Neural cell (in vitro differentiated cells): ENCODE data around the gene STXBP4. TPM values are rescaled to one million over a fixed set of nuclear protein-coding genes. Genes with fewer than 3 reads are reported as not detected.

Source experiments
- H2AFZ ChIP-seq: fragments of 200-600, 300-800 bp; sonication (generic), shearing (Covaris generic); 2 replicates; pipeline ENCODE4 v1.6.0; 2014; ENCODE audit warnings: low read depth, mild to moderate bottlenecking, antibody characterized with exemption, low read length, moderate library complexity
- H3F3A ChIP-seq: fragments of 200-600 bp; shearing (Covaris generic); 2 replicates; pipeline ENCODE4 v1.6.1; 2016; ENCODE audit warnings: mild to moderate bottlenecking, moderate library complexity, mixed read lengths, antibody characterized with exemption, low read length; ENCODE audit not compliant: insufficient read depth, poor library complexity, severe bottlenecking
- H3K27ac ChIP-seq: fragments of 200-600, 300-800 bp; sonication (generic), shearing (Covaris generic); 2 replicates; pipeline ENCODE4 v1.5.1; 2014; ENCODE audit warnings: mild to moderate bottlenecking, low read length, moderate library complexity
- H3K27me3 ChIP-seq: fragments of 300-800, 200-600 bp; sonication (generic), shearing (Covaris generic); 2 replicates; pipeline ENCODE4 v1.6.0; 2014; ENCODE audit warnings: mild to moderate bottlenecking, low read depth, low read length, moderate library complexity; ENCODE audit not compliant: insufficient read depth
- H3K36me3 ChIP-seq: fragments of 300-800, 200-600 bp; sonication (generic), shearing (Covaris generic); 2 replicates; pipeline ENCODE4 v1.5.1; 2014; ENCODE audit warnings: mild to moderate bottlenecking, antibody characterized with exemption, low read length, moderate library complexity; ENCODE audit not compliant: insufficient read depth
- H3K4me2 ChIP-seq: fragments of 300-800, 200-600 bp; sonication (generic), shearing (Covaris generic); 2 replicates; pipeline ENCODE4 v1.6.0; 2014; ENCODE audit warnings: mild to moderate bottlenecking, low read length
- H3K4me3 ChIP-seq: fragments of 300-800, 200-600 bp; sonication (generic), shearing (Covaris generic); 2 replicates; pipeline ENCODE4 v1.5.1; 2014; ENCODE audit warnings: mild to moderate bottlenecking, low read length, moderate library complexity
- H3K79me2 ChIP-seq: fragments of 200-600 bp; shearing (Covaris generic); replicated peaks from 2 replicates; pipeline ENCODE4 v1.6.0; 2014; ENCODE audit warnings: mild to moderate bottlenecking, low read length, moderate library complexity; ENCODE audit not compliant: insufficient read depth
- H3K9ac ChIP-seq: fragments of 300-800, 200-600 bp; sonication (generic), shearing (Covaris generic); 2 replicates; pipeline ENCODE4 v1.6.1; 2016; ENCODE audit warnings: mild to moderate bottlenecking, low read length, mixed read lengths
- H3K9me2 ChIP-seq: fragments of 200-600 bp; shearing (Covaris generic); 2 replicates; pipeline ENCODE4 v1.6.1; 2016; ENCODE audit warnings: mild to moderate bottlenecking, low read length, mixed read lengths; ENCODE audit not compliant: insufficient read depth
- H3K9me3 ChIP-seq: fragments of 200-600, 300-800 bp; sonication (generic), shearing (Covaris generic); 2 replicates; pipeline ENCODE4 v1.6.1; 2016; ENCODE audit warnings: mild to moderate bottlenecking, mixed run types, low read length, moderate library complexity, mixed read lengths
- H4K20me1 ChIP-seq: fragments of 200-600 bp; shearing (Covaris generic); 2 replicates; pipeline ENCODE4 v1.6.1; 2016; ENCODE audit warnings: mild to moderate bottlenecking, mixed run types; ENCODE audit not compliant: insufficient read depth
- EP300 ChIP-seq: fragments of 450-650 bp; conservative IDR thresholded peaks from 2 replicates; pipeline ENCODE4 v1.6.1; 2014; ENCODE audit warnings: antibody characterized with exemption, mild to moderate bottlenecking, moderate library complexity; ENCODE audit not compliant: poor library complexity, severe bottlenecking
- EZH2 ChIP-seq: fragments of 200-600, 300-800 bp; shearing (Covaris generic), sonication (generic); IDR thresholded peaks from 2 replicates; pipeline ENCODE4 v1.6.1; 2014; ENCODE audit warnings: antibody characterized with exemption, low read length, borderline replicate concordance, mild to moderate bottlenecking; ENCODE audit not compliant: insufficient read depth, poor library complexity, severe bottlenecking
- MXI1 ChIP-seq: fragments of 450-650 bp; conservative IDR thresholded peaks from 2 replicates; pipeline ENCODE4 v1.6.1; 2014; ENCODE audit warnings: antibody characterized with exemption, mild to moderate bottlenecking; ENCODE audit not compliant: poor library complexity, severe bottlenecking
- POLR2AphosphoS5 ChIP-seq: IDR thresholded peaks from 2 replicates; pipeline ENCODE4 v1.6.1; 2012
- RAD21 ChIP-seq: fragments of 450-650 bp; conservative IDR thresholded peaks from 2 replicates; pipeline ENCODE4 v1.6.1; 2014; ENCODE audit warnings: antibody characterized with exemption, mild to moderate bottlenecking, moderate library complexity
- SMC3 ChIP-seq: fragments of 450-650 bp; conservative IDR thresholded peaks from 2 replicates; pipeline ENCODE4 v1.6.1; 2014; ENCODE audit warnings: antibody characterized with exemption, mild to moderate bottlenecking, moderate library complexity; ENCODE audit not compliant: poor library complexity
- TAF1 ChIP-seq: IDR thresholded peaks from 2 replicates; pipeline ENCODE4 v1.6.1; 2012; ENCODE audit warnings: low read depth
- polyA plus RNA-seq: library from polyadenylated mRNA; depleted of rRNA; stranded (reverse); fragments of >200 nt; gene quantifications from 2 replicates; pipeline ENCODE4 v1.2.3, GENCODE V29; 2014
- TF ChIP-seq, protein P1 (sequence below): IDR thresholded peaks from 2 replicates; pipeline ENCODE4 v1.6.1; 2012; ENCODE audit warnings: borderline replicate concordance
- TF ChIP-seq, protein P2 (sequence below): fragments of 450-650 bp; IDR thresholded peaks from 2 replicates; pipeline ENCODE4 v1.5.1; 2014; ENCODE audit warnings: antibody characterized with exemption, mild to moderate bottlenecking, moderate library complexity; ENCODE audit not compliant: poor library complexity, severe bottlenecking

STXBP4 gene
- polyA plus RNA-seq, 1 donor from 2014 or later, result 8.1 TPM

DNA sequence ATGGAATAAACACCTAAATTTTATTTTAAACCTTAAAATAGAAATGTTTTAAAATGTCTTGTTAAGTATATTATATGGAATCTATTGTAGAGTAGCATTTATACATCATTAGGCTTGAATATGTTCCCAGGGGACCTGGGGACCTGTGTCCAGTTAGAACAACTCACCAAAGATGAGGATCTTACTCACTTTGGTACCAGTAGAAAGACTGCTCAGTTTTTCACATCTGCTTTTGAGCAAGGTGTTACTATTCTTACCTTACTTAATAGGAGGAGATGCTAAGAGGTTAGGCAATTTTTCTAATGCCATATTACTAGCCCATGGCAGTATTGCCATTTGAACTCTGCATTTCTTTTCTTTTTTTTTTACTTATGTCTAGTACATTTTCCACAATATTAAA is 14.7 kb downstream of the STXBP4 start:
- no peak overlapping the region for H3K4me3 ChIP-seq
- H3K79me2 ChIP-seq, result peaks cover 33% of the 10 kb centered on the region
- H3K36me3 ChIP-seq, result no peaks in the 10 kb centered on the region
- H3F3A ChIP-seq, result no peaks in the 10 kb centered on the region
- H3K27ac ChIP-seq, result no peak overlapping the region
- H3K9me2 ChIP-seq, result no peaks in the 10 kb centered on the region
- no peak overlapping the region for H2AFZ ChIP-seq
- H3K9ac ChIP-seq, result no peak overlapping the region
- H3K4me2 ChIP-seq, result no peak overlapping the region
- H3K27me3 ChIP-seq, result no peaks in the 10 kb centered on the region
- TF ChIP-seq MXI1 (no peak), EP300 (no peak), POLR2AphosphoS5 (no peak), EZH2 (no peak), TAF1 (no peak), SMC3 (no peak), RAD21 (no peak)
- TF ChIP-seq, protein P1, sequence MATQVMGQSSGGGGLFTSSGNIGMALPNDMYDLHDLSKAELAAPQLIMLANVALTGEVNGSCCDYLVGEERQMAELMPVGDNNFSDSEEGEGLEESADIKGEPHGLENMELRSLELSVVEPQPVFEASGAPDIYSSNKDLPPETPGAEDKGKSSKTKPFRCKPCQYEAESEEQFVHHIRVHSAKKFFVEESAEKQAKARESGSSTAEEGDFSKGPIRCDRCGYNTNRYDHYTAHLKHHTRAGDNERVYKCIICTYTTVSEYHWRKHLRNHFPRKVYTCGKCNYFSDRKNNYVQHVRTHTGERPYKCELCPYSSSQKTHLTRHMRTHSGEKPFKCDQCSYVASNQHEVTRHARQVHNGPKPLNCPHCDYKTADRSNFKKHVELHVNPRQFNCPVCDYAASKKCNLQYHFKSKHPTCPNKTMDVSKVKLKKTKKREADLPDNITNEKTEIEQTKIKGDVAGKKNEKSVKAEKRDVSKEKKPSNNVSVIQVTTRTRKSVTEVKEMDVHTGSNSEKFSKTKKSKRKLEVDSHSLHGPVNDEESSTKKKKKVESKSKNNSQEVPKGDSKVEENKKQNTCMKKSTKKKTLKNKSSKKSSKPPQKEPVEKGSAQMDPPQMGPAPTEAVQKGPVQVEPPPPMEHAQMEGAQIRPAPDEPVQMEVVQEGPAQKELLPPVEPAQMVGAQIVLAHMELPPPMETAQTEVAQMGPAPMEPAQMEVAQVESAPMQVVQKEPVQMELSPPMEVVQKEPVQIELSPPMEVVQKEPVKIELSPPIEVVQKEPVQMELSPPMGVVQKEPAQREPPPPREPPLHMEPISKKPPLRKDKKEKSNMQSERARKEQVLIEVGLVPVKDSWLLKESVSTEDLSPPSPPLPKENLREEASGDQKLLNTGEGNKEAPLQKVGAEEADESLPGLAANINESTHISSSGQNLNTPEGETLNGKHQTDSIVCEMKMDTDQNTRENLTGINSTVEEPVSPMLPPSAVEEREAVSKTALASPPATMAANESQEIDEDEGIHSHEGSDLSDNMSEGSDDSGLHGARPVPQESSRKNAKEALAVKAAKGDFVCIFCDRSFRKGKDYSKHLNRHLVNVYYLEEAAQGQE, result no peak
- TF ChIP-seq, protein P2, sequence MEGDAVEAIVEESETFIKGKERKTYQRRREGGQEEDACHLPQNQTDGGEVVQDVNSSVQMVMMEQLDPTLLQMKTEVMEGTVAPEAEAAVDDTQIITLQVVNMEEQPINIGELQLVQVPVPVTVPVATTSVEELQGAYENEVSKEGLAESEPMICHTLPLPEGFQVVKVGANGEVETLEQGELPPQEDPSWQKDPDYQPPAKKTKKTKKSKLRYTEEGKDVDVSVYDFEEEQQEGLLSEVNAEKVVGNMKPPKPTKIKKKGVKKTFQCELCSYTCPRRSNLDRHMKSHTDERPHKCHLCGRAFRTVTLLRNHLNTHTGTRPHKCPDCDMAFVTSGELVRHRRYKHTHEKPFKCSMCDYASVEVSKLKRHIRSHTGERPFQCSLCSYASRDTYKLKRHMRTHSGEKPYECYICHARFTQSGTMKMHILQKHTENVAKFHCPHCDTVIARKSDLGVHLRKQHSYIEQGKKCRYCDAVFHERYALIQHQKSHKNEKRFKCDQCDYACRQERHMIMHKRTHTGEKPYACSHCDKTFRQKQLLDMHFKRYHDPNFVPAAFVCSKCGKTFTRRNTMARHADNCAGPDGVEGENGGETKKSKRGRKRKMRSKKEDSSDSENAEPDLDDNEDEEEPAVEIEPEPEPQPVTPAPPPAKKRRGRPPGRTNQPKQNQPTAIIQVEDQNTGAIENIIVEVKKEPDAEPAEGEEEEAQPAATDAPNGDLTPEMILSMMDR, result no peak
- H4K20me1 ChIP-seq, result no peaks in the 10 kb centered on the region
- H3K9me3 ChIP-seq, result no peaks in the 10 kb centered on the region

DNA sequence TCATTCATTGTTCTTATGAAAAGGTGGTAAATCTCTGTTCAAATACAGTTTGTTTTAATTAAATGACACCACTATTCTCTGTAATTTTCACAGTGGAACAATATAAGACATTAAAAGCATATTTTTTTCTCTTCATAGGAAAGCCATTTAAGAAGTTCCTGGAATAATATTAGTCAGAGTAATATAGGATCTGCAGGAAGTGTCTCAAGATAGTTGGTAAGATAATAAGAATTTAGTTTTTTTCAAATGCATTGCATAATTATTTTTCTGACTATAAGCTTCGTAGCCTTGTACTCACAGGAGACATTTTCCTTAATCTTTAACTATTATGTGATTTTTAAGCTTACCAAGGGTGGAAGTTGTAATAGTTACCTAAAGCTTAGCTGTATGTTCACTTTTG is 16.9 kb downstream of the STXBP4 start:
- H3K9me3 ChIP-seq, result no peaks in the 10 kb centered on the region
- no peaks in the 10 kb centered on the region for H4K20me1 ChIP-seq
- H3K79me2 ChIP-seq, result peaks cover 20% of the 10 kb centered on the region
- H3K9me2 ChIP-seq, result no peaks in the 10 kb centered on the region
- H2AFZ ChIP-seq, result no peak overlapping the region
- no peaks in the 10 kb centered on the region for H3F3A ChIP-seq
- H3K27ac ChIP-seq, result no peak overlapping the region
- H3K4me2 ChIP-seq, result no peak overlapping the region
- no peaks in the 10 kb centered on the region for H3K27me3 ChIP-seq
- TF ChIP-seq POLR2AphosphoS5 (no peak), SMC3 (no peak), RAD21 (no peak), EP300 (no peak), TAF1 (no peak)
- H3K4me3 ChIP-seq, result no peak overlapping the region
- H3K9ac ChIP-seq, result no peak overlapping the region
- H3K36me3 ChIP-seq, result no peaks in the 10 kb centered on the region

DNA sequence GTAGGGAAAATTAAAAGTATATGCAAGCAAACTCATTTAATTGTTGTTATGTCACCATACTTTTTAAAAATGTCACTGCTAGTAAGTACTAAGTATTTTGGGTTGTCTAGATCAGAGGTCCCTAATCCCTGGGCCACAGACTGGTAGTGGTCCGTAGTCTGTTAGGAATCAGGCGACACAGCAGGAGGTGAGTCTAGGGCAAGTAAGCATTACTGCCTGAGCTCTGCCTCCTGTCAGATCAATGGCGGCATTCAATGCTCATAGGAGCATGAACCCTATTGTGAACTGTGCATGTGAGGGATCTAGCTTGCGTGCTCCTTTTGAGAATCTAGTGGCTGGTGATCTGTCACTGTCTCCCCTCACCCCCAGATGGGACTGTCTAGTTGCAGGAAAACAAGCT is 21.6 kb downstream of the STXBP4 start:
- Histone ChIP-seq H2AFZ (no peak overlapping the region), H3K79me2 (peaks cover 4% of the 10 kb centered on the region), H3K9me3 (no peaks in the 10 kb centered on the region), H4K20me1 (no peaks in the 10 kb centered on the region), H3K36me3 (no peaks in the 10 kb centered on the region), H3K9ac (no peak overlapping the region), H3K9me2 (no peaks in the 10 kb centered on the region), H3K27ac (no peak overlapping the region), H3K4me3 (no peak overlapping the region), H3F3A (no peaks in the 10 kb centered on the region), H3K27me3 (no peaks in the 10 kb centered on the region), H3K4me2 (no peak overlapping the region)
- TF ChIP-seq, protein P1, result no peak
- TF ChIP-seq POLR2AphosphoS5, result no peak
- no peak for TF ChIP-seq EP300
- no peak for TF ChIP-seq TAF1
- no peak for TF ChIP-seq EZH2
- TF ChIP-seq RAD21, result no peak
- no peak for TF ChIP-seq SMC3
- TF ChIP-seq MXI1, result no peak
- TF ChIP-seq, protein P2, result no peak
